Measurements from ENCODE around the gene TRAM1L1. TPM values are rescaled to one million over a fixed set of nuclear protein-coding genes. Genes with fewer than 3 reads are reported as not detected.

Gene TRAM1L1
- total RNA-seq (2014; rRNA removed; shearing (Covaris generic); ENCODE audit: low replicate concordance) = not detected in 2 replicates

DNA sequence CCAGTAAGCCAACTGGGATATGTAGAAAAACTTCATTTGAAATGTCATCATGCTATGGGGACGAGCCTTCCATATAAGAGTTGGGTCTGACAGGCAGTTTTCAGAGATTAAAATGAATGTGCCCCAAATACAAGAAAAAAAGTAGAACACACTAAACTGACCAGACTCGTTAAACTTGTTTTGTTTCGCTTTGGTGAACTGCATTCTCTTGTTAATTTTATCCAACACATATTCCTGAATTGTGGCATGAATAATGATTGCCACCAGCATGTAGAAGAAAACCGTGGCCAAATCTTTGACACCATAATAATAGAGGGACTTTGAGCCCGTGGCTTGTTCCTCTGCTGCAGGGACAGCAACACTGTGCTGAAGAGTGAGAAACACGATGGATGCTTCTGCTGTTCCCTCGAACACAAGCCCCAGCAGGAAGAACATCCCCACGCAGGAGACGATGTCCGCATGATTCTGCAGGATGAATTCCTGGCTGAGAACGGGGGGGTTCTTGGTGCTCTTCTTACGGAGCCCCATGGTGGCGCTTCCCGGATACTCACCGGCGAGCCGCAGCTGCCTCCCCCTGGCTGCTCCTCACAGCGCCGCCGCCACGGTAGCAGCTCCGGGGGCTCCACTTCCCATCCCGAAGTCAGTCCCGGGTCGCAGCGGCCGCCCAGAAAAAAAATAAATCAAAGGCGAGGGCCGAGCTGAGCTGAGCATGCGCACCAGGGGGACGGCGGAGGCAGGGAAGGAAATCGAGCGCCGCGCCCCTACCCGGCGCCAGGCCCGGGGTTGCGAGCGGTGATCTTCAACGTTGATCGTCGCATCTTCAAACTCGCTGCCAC, at the start of gene TRAM1L1:
TRAM1L1 (minus strand) TSS at position 711 of the 836 bp plus-strand sequence; CDS start at position 528, 183 bp downstream.
- Histone ChIP-seq H3K4me2 (ENCODE audit: low read depth, low read length, poor library complexity, severe bottlenecking) (no peak within 1 kb of the TSS), H3K9me3 (ENCODE audit: low read length) (peaks cover 16% of the 10 kb centered on the region), H3K27ac (ENCODE audit: low read length) (no peak within 1 kb of the TSS), H3K9me2 (replicated peaks; ENCODE audit: insufficient read depth, low read length) (no peaks in the 10 kb centered on the region), H2AFZ (ENCODE audit: low read length) (no peak within 1 kb of the TSS), H3K27me3 (ENCODE audit: low read length) (no peaks in the 10 kb centered on the region), H3K4me3 (ENCODE audit: low read length) (no peak within 1 kb of the TSS), H3K9ac (ENCODE audit: low read length) (no peak within 1 kb of the TSS), H3K79me2 (ENCODE audit: low read length) (no peaks in the 10 kb centered on the region), H4K20me1 (ENCODE audit: insufficient read depth, low read depth, low read length) (no peaks in the 10 kb centered on the region), H3K36me3 (ENCODE audit: insufficient read depth, low read length) (no peaks in the 10 kb centered on the region), H3K4me1 (ENCODE audit: low read length) (no peaks in the 10 kb centered on the region)
- no peak for DNase-seq

DNA sequence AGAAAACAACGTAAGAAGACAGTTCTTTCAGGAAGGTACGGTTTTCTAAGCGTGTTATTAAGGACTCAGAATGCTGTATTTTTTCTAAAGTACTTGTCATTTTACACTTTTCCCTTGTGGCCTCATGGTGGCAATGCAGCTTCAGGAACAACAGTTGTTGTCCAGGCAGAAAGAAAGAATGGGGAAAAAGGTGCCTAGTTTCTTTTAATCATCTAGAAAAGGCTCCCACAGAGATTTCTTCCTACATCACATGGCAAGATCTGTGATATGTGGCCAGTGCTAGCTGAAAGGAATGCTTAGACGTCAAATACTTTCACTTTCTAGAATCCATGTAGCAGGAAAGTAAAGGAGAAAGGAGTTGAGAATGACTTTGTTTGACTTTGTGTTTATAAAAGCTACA, 49.0 kb upstream of the TRAM1L1 start:
- Histone ChIP-seq H3K9ac (ENCODE audit: low read length) (no peak overlapping the region), H2AFZ (ENCODE audit: low read length) (no peak overlapping the region), H3K36me3 (ENCODE audit: insufficient read depth, low read length) (no peaks in the 10 kb centered on the region), H3K4me3 (ENCODE audit: low read length) (no peak overlapping the region), H4K20me1 (ENCODE audit: insufficient read depth, low read depth, low read length) (no peaks in the 10 kb centered on the region), H3K27me3 (ENCODE audit: low read length) (no peaks in the 10 kb centered on the region), H3K4me2 (ENCODE audit: low read depth, low read length, poor library complexity, severe bottlenecking) (no peak overlapping the region), H3K9me3 (ENCODE audit: low read length) (peaks cover 10% of the 10 kb centered on the region), H3K4me1 (ENCODE audit: low read length) (no peaks in the 10 kb centered on the region), H3K27ac (ENCODE audit: low read length) (no peak overlapping the region), H3K79me2 (ENCODE audit: low read length) (no peaks in the 10 kb centered on the region), H3K9me2 (replicated peaks; ENCODE audit: insufficient read depth, low read length) (no peaks in the 10 kb centered on the region)
- peak; percentile 57 for DNase-seq

DNA sequence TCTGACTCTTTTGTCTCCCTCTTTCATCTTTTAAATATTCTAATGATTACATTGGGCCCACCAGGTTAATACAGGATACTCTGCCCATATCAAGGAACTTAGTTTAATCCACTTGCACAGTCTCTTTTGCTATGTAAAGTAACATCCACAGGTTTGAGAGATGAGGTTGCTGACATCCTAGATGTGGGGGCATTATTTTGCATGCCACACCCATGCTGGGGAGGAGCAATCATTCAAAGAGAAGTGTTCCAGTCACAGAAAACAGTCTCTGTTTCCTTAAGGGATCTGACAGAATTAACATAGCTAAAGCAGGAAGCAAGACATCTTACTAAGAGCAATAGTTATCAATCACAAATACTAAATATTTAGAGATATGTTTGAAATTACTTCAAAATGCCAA, 11.5 kb upstream of the TRAM1L1 start:
- Histone ChIP-seq H3K9me2 (replicated peaks; ENCODE audit: insufficient read depth, low read length) (no peaks in the 10 kb centered on the region; the same call in 1 of the 2 replicates), H3K27me3 (ENCODE audit: low read length) (no peaks in the 10 kb centered on the region), H2AFZ (ENCODE audit: low read length) (no peak overlapping the region), H3K4me2 (ENCODE audit: low read depth, low read length, poor library complexity, severe bottlenecking) (no peak overlapping the region), H3K4me1 (ENCODE audit: low read length) (no peaks in the 10 kb centered on the region), H3K9me3 (ENCODE audit: low read length) (peaks cover 9% of the 10 kb centered on the region; the same call in 1 of the 2 replicates), H3K36me3 (ENCODE audit: insufficient read depth, low read length) (no peaks in the 10 kb centered on the region), H3K79me2 (ENCODE audit: low read length) (no peaks in the 10 kb centered on the region), H3K27ac (ENCODE audit: low read length) (no peak overlapping the region), H3K4me3 (ENCODE audit: low read length) (no peak overlapping the region), H3K9ac (ENCODE audit: low read length) (no peak overlapping the region), H4K20me1 (ENCODE audit: insufficient read depth, low read depth, low read length) (no peaks in the 10 kb centered on the region)
- no peak for DNase-seq

DNA sequence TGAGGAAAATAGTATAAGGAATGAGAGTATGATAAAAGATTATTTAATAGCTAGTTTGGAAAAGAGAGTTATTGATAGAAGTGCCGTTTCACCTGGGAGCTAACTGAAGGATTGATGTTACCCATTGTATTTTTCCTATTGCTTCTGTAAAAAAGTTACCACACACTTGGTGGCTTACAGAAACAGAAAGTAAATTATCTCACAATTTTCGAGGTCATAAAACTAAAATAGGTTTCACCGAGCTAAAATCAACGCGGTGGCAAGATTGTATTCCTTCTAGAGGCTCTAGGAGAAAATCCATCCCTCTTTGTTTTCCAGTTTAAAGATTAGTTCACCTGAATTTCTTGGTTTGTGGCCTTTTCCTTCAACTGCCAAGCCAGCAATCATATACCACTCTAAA, 11.1 kb upstream of the TRAM1L1 start:
- H4K20me1 ChIP-seq (ENCODE audit: insufficient read depth, low read depth, low read length) = no peaks in the 10 kb centered on the region
- no peaks in the 10 kb centered on the region for H3K79me2 ChIP-seq (ENCODE audit: low read length)
- H3K36me3 ChIP-seq (ENCODE audit: insufficient read depth, low read length) = no peaks in the 10 kb centered on the region
- no peak for DNase-seq
- no peaks in the 10 kb centered on the region; the same call in 1 of the 2 replicates for H3K9me2 ChIP-seq (replicated peaks; ENCODE audit: insufficient read depth, low read length)
- H2AFZ ChIP-seq (ENCODE audit: low read length) = no peak overlapping the region
- no peak overlapping the region for H3K27ac ChIP-seq (ENCODE audit: low read length)
- H3K27me3 ChIP-seq (ENCODE audit: low read length) = no peaks in the 10 kb centered on the region
- no peak overlapping the region for H3K4me3 ChIP-seq (ENCODE audit: low read length)
- H3K9ac ChIP-seq (ENCODE audit: low read length) = no peak overlapping the region
- no peak overlapping the region for H3K4me2 ChIP-seq (ENCODE audit: low read depth, low read length, poor library complexity, severe bottlenecking)
- no peaks in the 10 kb centered on the region for H3K4me1 ChIP-seq (ENCODE audit: low read length)
- peaks cover 6% of the 10 kb centered on the region; the same call in 1 of the 2 replicates for H3K9me3 ChIP-seq (ENCODE audit: low read length)

DNA sequence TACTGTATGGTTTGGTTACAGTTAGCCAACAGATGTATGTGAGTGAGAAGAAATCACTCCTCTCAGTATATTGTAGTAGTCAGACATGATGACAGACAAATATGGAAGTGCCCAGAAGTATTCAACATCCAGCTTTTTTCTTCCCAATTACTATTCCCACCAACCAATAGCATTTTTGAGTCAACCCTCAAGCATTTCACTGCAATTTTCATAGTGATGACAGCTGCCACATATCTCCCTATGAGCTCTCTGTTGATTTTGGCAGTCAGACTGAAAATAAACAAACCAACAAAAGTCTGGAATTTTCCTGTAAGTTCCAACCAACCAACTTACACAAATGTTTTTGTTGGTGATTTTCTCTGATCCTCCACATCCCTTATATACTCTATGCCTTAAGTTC, 8.2 kb upstream of the TRAM1L1 start:
- Histone ChIP-seq H3K27me3 (ENCODE audit: low read length) (no peaks in the 10 kb centered on the region), H3K9me3 (ENCODE audit: low read length) (peaks cover 10% of the 10 kb centered on the region; the same call in 1 of the 2 replicates), H2AFZ (ENCODE audit: low read length) (no peak overlapping the region), H3K4me1 (ENCODE audit: low read length) (no peaks in the 10 kb centered on the region), H3K4me3 (ENCODE audit: low read length) (no peak overlapping the region), H3K79me2 (ENCODE audit: low read length) (no peaks in the 10 kb centered on the region), H3K4me2 (ENCODE audit: low read depth, low read length, poor library complexity, severe bottlenecking) (no peak overlapping the region), H4K20me1 (ENCODE audit: insufficient read depth, low read depth, low read length) (no peaks in the 10 kb centered on the region), H3K27ac (ENCODE audit: low read length) (no peak overlapping the region), H3K9me2 (replicated peaks; ENCODE audit: insufficient read depth, low read length) (no peaks in the 10 kb centered on the region; the same call in 1 of the 2 replicates), H3K36me3 (ENCODE audit: insufficient read depth, low read length) (no peaks in the 10 kb centered on the region), H3K9ac (ENCODE audit: low read length) (no peak overlapping the region)
- no peak for DNase-seq

DNA sequence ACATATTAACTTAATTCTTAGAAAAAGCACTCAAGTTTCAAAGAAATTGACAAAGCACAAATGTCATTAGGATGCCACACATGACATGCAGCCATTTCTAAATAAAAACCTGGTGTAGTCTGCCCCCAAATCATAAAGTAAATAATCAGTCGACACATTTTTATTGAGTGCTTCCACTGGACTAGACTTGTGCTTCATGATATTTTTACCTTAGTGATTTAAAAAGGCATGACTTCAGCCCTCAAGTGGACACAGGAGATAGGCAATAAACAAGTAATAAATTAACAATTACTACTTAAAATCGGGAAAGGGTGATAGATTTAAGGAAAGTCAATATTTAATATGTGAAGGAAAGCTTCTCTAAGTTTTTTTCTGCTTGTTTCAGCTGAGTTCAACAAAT, 7.6 kb downstream of the TRAM1L1 start:
- no peak overlapping the region for H3K4me2 ChIP-seq (ENCODE audit: low read depth, low read length, poor library complexity, severe bottlenecking)

DNA sequence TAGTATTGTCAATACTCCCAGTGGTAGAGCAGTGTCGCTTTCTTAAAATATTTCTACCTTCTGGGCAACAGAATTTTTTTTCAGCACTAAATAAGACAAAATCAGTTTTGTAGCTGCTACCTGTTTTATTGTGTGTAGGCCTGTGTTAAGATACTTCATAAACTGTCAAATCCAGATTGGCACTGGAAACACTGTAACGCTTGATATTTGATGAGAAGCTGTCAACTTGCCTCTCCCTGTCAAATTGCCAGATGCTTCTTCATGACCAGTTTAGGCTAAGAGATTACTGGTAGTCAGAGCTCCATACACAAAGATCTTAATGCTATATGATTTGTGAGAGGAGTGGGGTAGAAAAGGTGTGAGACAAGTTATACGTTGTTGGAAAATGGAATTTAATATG, 17.3 kb downstream of the TRAM1L1 start:
- Histone ChIP-seq H3K4me1 (ENCODE audit: low read length) (no peaks in the 10 kb centered on the region), H4K20me1 (ENCODE audit: insufficient read depth, low read depth, low read length) (no peaks in the 10 kb centered on the region), H3K79me2 (ENCODE audit: low read length) (no peaks in the 10 kb centered on the region), H3K27me3 (ENCODE audit: low read length) (no peaks in the 10 kb centered on the region), H2AFZ (ENCODE audit: low read length) (no peak overlapping the region), H3K27ac (ENCODE audit: low read length) (no peak overlapping the region), H3K36me3 (ENCODE audit: insufficient read depth, low read length) (no peaks in the 10 kb centered on the region), H3K4me3 (ENCODE audit: low read length) (no peak overlapping the region), H3K9me3 (ENCODE audit: low read length) (peaks cover 23% of the 10 kb centered on the region), H3K4me2 (ENCODE audit: low read depth, low read length, poor library complexity, severe bottlenecking) (no peak overlapping the region), H3K9ac (ENCODE audit: low read length) (no peak overlapping the region), H3K9me2 (replicated peaks; ENCODE audit: insufficient read depth, low read length) (no peaks in the 10 kb centered on the region)
- DNase-seq = no peak

More for the DNA sequence above, 7.6 kb downstream of the TRAM1L1 start:
- H3K9ac ChIP-seq (ENCODE audit: low read length) = no peak overlapping the region
- H2AFZ ChIP-seq (ENCODE audit: low read length) = no peak overlapping the region
- H3K9me2 ChIP-seq (replicated peaks; ENCODE audit: insufficient read depth, low read length) = no peaks in the 10 kb centered on the region
- no peaks in the 10 kb centered on the region for H4K20me1 ChIP-seq (ENCODE audit: insufficient read depth, low read depth, low read length)
- no peak overlapping the region for H3K27ac ChIP-seq (ENCODE audit: low read length)
- DNase-seq = no peak
- no peak overlapping the region for H3K4me3 ChIP-seq (ENCODE audit: low read length)
- peaks cover 22% of the 10 kb centered on the region for H3K9me3 ChIP-seq (ENCODE audit: low read length)
- no peaks in the 10 kb centered on the region for H3K79me2 ChIP-seq (ENCODE audit: low read length)
- no peaks in the 10 kb centered on the region for H3K27me3 ChIP-seq (ENCODE audit: low read length)
- H3K4me1 ChIP-seq (ENCODE audit: low read length) = no peaks in the 10 kb centered on the region
- no peaks in the 10 kb centered on the region for H3K36me3 ChIP-seq (ENCODE audit: insufficient read depth, low read length)

DNA sequence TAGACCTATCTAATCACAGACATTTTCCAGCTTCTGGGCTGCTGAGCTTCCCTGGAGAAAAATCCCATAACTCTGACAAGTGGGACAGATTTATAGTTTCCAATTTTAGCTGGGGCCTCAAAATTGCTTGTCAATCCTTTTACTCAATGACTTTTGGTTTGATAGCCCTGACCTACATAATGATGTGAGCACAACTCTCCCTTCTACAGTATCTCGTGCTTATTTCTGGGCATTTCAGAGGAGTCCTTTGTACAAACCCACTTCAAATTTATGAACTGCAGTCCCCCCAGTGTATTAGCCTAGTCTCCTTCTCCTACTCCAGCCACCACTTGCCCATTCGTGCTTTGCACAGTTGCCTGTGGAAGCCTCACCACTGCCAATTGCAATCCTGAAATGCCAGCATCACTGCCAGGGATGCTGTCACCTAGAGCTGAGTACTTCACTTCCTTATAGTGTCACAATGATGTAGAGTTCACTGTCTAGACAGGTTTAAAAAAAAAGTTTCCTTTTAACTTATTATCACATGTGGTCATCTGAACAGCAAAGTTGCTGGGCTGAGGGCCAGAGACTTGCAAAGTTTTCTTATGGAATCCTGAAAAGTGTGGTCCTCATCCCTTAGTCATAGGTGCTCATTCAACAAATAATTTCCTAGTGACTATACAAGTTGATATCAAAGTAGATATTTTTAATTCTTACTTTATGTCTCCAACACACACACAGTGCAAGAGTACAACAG, 21.2 kb downstream of the TRAM1L1 start:
- Histone ChIP-seq H3K4me1 (ENCODE audit: low read length) (no peaks in the 10 kb centered on the region), H3K27me3 (ENCODE audit: low read length) (no peaks in the 10 kb centered on the region), H2AFZ (ENCODE audit: low read length) (no peak overlapping the region), H3K4me3 (ENCODE audit: low read length) (no peak overlapping the region), H3K4me2 (ENCODE audit: low read depth, low read length, poor library complexity, severe bottlenecking) (no peak overlapping the region), H3K9ac (ENCODE audit: low read length) (no peak overlapping the region), H3K27ac (ENCODE audit: low read length) (no peak overlapping the region), H4K20me1 (ENCODE audit: insufficient read depth, low read depth, low read length) (no peaks in the 10 kb centered on the region), H3K9me3 (ENCODE audit: low read length) (peaks cover 20% of the 10 kb centered on the region), H3K79me2 (ENCODE audit: low read length) (no peaks in the 10 kb centered on the region), H3K36me3 (ENCODE audit: insufficient read depth, low read length) (no peaks in the 10 kb centered on the region), H3K9me2 (replicated peaks; ENCODE audit: insufficient read depth, low read length) (no peaks in the 10 kb centered on the region)
- no peak for DNase-seq

Measured in Karpas-422 (cell line).